Nephron (organoid): ENCODE data around the gene PRKAR2A.

Experiments used
- H3K27ac Mint-ChIP-seq, 3 experiments: 2 replicates each; pipeline ENCODE4 v1.8.0; 2020; ENCODE audit warnings: mixed read lengths in 3 of 3, mild to moderate bottlenecking in 2 of 3, moderate library complexity in 1 of 3
- H3K27me3 Mint-ChIP-seq: 2 replicates; pipeline ENCODE4 v1.8.0; 2021; ENCODE audit warnings: low read depth, mild to moderate bottlenecking, moderate library complexity, mixed read lengths
- H3K36me3 Mint-ChIP-seq: 2 replicates; pipeline ENCODE4 v1.8.0; 2020; ENCODE audit warnings: low read depth, mixed read lengths
- H3K4me1 Mint-ChIP-seq: 2 replicates; pipeline ENCODE4 v1.8.0; 2020; ENCODE audit warnings: mixed read lengths
- H3K4me3 Mint-ChIP-seq, 3 experiments: 2 replicates each; pipeline ENCODE4 v1.8.0; 2020; ENCODE audit warnings: mild to moderate bottlenecking in 3 of 3, mixed read lengths in 3 of 3, moderate library complexity in 2 of 3
- H3K9me3 Mint-ChIP-seq: 2 replicates; pipeline ENCODE4 v1.8.0; 2020; ENCODE audit warnings: mixed read lengths
- CTCF ChIP-seq, 3 experiments: fragments of 200-600 bp; sonication (generic); IDR thresholded peaks; one replicate each; pipeline ENCODE4 v1.5.0; 2021; ENCODE audit warnings: antibody characterized with exemption in 3 of 3; ENCODE audit not compliant: unreplicated experiment in 3 of 3

PRKAR2A gene

DNA sequence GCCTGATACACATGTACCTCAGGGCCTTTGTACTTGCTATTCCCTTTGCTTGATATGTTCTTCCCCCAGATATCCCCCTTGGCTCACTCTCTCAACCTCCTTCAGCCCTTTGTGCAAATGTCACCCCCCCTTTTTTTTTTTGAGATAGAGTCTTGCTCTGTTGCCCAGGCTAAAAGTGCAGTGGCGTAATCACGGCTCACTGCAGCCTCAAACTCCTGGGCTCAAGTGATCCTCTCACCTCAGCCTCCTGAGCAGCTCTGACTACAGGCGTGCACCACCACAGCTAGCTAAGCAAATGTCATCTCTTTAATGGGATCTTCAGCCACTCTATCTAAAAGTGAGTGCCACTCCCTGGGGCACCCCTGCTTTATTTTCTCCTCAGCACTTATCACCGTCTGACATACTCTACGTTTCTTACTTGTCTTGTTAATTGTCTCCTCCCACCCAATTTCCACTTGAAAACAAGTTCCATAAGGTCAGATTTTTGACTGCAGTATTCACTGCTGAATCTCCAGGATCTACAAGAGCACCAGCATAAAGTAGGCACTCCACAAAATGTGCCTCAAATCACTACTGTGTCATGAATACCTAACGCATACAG, 145.3 kb downstream of the PRKAR2A start:
- H3K27ac Mint-ChIP-seq, result no peak overlapping the region
- peaks cover 54% of the 10 kb centered on the region for H3K36me3 Mint-ChIP-seq
- no peaks in the 10 kb centered on the region for H3K9me3 Mint-ChIP-seq
- no peaks in the 10 kb centered on the region for H3K4me1 Mint-ChIP-seq
- H3K4me3 Mint-ChIP-seq, result no peak overlapping the region
- H3K27me3 Mint-ChIP-seq, result no peaks in the 10 kb centered on the region
- TF ChIP-seq CTCF (IDR thresholded peaks at IDR 0.05; ENCODE audit: unreplicated experiment in 3 of 3), result no peak

GRCh38 chr3:48700731-48701405, 146.8 kb downstream of the PRKAR2A start:
- peaks cover 49% of the 10 kb centered on the region for H3K36me3 Mint-ChIP-seq

GRCh38 chr3:48698891-48699290, 148.8 kb downstream of the PRKAR2A start:
- peaks cover 18% of the 10 kb centered on the region for H3K4me1 Mint-ChIP-seq
- no peak for TF ChIP-seq CTCF (IDR thresholded peaks at IDR 0.05; ENCODE audit: unreplicated experiment in 3 of 3)
- H3K36me3 Mint-ChIP-seq, result peaks cover 58% of the 10 kb centered on the region

More at GRCh38 chr3:48700731-48701405, 146.8 kb downstream of the PRKAR2A start:
- H3K4me1 Mint-ChIP-seq, result peaks cover 6% of the 10 kb centered on the region
- H3K27ac Mint-ChIP-seq, result no peak overlapping the region
- no peak for TF ChIP-seq CTCF (IDR thresholded peaks at IDR 0.05; ENCODE audit: unreplicated experiment in 3 of 3)
- no peaks in the 10 kb centered on the region for H3K27me3 Mint-ChIP-seq
- H3K4me3 Mint-ChIP-seq, result no peak overlapping the region
- H3K9me3 Mint-ChIP-seq, result no peaks in the 10 kb centered on the region

GRCh38 chr3:48697952-48698351, 149.7 kb downstream of the PRKAR2A start:
- H3K4me3 Mint-ChIP-seq, result no peak overlapping the region
- TF ChIP-seq CTCF (IDR thresholded peaks at IDR 0.05; ENCODE audit: unreplicated experiment in 3 of 3), result no peak
- peaks cover 24% of the 10 kb centered on the region for H3K4me1 Mint-ChIP-seq
- no peaks in the 10 kb centered on the region for H3K9me3 Mint-ChIP-seq
- peaks cover 64% of the 10 kb centered on the region for H3K36me3 Mint-ChIP-seq
- H3K27ac Mint-ChIP-seq, result no peak overlapping the region
- no peaks in the 10 kb centered on the region for H3K27me3 Mint-ChIP-seq

More at GRCh38 chr3:48698891-48699290, 148.8 kb downstream of the PRKAR2A start:
- H3K9me3 Mint-ChIP-seq, result no peaks in the 10 kb centered on the region
- H3K27ac Mint-ChIP-seq, result no peak overlapping the region
- H3K4me3 Mint-ChIP-seq, result no peak overlapping the region
- no peaks in the 10 kb centered on the region for H3K27me3 Mint-ChIP-seq

DNA sequence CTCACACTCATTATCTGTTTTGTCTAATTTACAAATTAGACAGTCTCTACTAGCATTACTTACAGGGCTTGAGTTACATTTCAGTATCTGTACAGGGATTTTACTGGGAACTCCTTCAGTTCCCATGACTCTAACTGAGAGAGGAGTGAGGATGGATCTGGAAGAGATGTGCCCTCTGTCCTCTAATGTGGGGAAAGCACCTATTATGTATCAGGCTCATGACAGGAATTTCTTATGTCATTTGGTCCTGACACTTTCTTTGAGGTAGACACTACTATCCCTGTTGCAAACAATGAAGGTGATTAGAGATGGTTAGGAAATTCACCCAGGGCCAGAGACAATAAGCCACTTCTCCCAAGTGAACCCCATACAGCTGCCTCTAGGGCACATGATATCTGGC, 151.1 kb downstream of the PRKAR2A start:
- H3K4me1 Mint-ChIP-seq, result peaks cover 28% of the 10 kb centered on the region
- peak overlapping the region in 1 of 3 experiments; percentile 12 for H3K4me3 Mint-ChIP-seq
- no peak for TF ChIP-seq CTCF (IDR thresholded peaks at IDR 0.05; ENCODE audit: unreplicated experiment in 3 of 3)
- H3K27ac Mint-ChIP-seq, result peak overlapping the region; percentile 24 to 83 (median 64)
- peaks cover 67% of the 10 kb centered on the region for H3K36me3 Mint-ChIP-seq
- no peaks in the 10 kb centered on the region for H3K9me3 Mint-ChIP-seq
- no peaks in the 10 kb centered on the region for H3K27me3 Mint-ChIP-seq
